NCI-H345 treated with DMSO at 0.1 percent for 48 hours (cell line): ENCODE data around the gene PIK3AP1.
"Not testable (repeated sequence)": the region's sequence is repeated elsewhere in the genome, so short reads cannot be mapped to it uniquely, and the experiment has no call there.

Experiments used
- DNase-seq: peaks from one replicate; lab custom pipeline; 2025; ENCODE audit not compliant: unreplicated experiment; lab: John Stamatoyannopoulos, UW

The PIK3AP1 gene

DNA sequence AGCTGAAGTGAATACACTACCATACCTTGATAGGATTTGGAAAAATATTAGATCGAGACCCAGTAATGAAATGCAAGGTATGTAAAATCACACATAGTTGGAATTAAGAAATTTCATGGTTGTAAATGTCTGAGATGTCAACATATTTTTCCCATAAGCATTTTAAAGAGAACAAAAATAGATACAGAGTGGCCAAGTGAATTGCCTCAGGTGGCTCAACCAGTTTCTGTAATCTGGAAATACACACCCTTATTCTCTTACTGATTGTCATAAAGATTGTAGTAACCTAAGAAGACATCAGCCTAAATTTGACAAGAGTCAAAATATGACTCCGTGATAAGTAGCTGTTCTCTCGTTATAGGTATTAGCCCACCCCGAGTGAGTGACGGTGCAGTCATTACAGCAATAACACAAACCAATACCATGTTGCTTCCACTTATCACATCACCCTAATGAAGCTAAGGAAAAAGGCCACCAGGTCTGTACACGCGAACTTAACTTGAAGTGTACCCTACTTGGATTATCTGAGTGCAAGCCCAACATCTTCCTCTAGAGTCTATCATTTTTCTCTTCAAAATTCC lies 23.4 kb downstream of the PIK3AP1 start:
- no peak for DNase-seq

DNA sequence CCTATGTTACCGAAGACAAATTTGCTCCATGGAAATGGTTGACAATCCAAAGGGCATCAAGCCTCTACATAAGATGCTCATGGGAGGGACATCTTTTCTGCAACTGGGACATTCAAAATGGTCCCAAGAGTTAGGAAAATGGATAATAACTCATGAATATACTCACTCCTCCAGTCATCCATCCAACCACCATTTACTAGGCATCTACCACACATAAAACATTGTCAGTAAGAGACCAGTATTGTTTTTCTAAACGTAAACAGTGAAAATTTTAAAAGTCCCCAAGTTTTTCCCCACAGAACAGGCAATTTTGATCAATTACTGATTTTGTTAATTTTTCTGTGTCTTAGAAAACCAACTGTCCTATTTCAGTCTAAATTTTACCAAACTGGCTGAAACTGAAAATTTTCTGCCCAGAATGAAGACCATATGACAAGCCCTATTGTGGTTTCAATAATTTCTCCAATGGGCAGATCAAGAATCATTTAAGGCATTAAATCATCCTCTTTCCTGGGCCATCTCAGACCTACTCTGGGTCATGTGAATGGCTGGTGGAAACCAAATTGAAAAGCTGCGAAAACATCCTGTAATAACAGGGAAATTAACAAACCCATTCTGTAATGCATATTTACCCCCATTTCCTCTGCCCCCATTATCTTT lies 24.2 kb downstream of the PIK3AP1 start:
- DNase-seq = no peak

GRCh38 chr10:96695366-96695765 lies 24.9 kb downstream of the PIK3AP1 start:
- DNase-seq = no peak

DNA sequence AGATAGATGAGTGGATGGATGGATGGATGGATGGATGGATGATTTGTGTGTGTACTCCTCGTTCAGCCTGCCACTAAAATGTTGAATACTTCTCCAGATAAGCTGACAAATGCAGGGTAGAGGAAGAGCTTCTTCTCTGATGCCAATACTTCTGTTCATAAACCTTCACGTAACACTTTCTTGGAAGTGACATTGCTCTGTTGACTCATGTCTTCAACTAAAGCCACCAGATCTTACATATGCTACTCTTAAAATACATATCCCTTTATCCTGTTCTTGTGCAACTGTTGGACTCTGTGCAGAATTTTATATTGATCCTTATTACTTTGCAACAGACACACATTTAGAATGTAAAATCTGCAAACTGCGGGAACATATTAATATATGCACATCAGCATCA lies 26.9 kb downstream of the PIK3AP1 start:
- DNase-seq = no peak

- DNase-seq = no peak
Observed at GRCh38 chr10:96692427-96692826, 27.9 kb downstream of the PIK3AP1 start.

- no peak for DNase-seq
Observed at GRCh38 chr10:96691761-96692160, 28.6 kb downstream of the PIK3AP1 start.

- DNase-seq = no peak
Observed at GRCh38 chr10:96690755-96691730, 29.3 kb downstream of the PIK3AP1 start.

DNA sequence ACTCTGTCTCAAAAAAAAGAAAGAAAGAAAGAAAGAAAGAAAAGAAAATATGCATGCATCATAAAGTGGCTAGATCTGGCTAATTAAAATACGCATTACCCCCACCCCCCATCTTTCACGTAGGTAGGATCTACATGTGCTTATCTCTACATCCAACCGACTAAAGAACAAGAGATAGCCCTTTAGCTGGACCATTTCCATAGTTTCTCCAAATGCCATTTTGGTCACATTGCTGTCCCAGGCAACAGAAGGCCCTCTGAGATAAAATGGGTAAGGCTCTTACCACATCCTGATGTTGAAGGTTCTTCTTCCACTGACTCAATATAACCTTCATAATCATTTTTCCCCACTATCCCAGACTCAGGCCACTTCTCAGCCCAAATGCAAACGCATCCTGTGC lies 31.5 kb downstream of the PIK3AP1 start:
- DNase-seq = no peak

- no peak for DNase-seq
Observed at GRCh38 chr10:96687317-96688012, 32.8 kb downstream of the PIK3AP1 start.

- no peak for DNase-seq
Observed at GRCh38 chr10:96686514-96686913, 33.8 kb downstream of the PIK3AP1 start.

- no peak for DNase-seq
Observed at GRCh38 chr10:96685306-96685705, 35.0 kb downstream of the PIK3AP1 start.

DNA sequence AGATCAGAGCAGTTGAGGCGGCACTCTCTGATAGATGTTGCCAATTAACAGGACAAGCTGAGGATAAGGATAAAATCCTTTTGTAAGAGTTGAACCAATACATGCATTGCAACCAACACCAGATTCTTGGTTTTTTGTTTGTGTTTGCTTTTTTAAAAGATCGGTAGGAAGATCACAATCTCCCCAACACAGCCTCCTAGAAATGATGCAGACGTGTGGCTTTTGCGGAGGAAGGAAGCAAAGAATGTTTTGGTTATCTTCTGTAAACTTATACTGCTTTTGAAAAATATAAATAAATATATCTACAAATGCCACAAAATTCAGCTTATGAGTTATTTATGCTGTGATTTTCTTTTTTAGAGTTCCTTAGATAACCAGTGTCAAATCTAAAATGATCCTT lies 35.5 kb downstream of the PIK3AP1 start:
- DNase-seq = no peak

- no peak for DNase-seq
Observed at GRCh38 chr10:96683710-96684109, 36.6 kb downstream of the PIK3AP1 start.

GRCh38 chr10:96683065-96683464 lies 37.2 kb downstream of the PIK3AP1 start:
- DNase-seq = no peak

- no peak for DNase-seq
Observed at GRCh38 chr10:96681524-96681923, 38.8 kb downstream of the PIK3AP1 start.

DNA sequence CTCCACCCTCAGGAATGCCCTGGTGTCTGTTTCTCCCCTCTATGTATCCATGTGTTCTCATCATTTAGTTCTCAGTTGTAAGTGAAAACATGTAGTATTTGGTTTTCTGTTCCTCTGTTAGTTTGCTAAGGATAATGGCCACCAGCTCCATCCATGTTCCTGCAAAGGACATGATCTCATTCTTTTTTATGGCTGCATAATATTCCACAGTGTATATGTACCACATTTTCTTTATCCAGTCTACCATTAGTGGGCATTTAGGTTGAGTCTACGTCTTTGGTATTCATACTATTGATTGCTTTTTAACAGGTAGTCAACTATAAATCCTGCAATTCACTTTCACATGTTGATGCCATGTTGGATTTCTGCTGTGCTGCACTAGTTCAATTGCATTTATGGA lies 39.9 kb downstream of the PIK3AP1 start:
- not testable (repeated sequence) for DNase-seq

DNA sequence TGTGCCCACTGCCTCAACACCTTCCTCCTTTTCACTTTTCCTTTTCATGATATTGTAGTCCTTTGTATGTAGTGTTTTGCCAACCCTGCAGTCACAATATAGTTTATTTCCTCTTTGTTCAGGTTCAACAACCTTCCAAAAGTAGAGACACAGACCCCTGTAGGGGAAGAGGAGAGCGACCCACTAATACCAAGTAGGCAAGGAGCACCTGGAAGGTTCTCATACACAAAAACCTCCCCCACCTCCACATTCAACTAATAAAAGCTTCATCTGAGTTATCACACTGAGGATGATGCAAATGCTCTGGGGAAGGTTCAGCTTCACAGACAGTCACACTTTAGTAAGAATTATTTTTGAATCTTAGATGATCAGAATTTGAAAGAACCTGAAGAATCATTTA lies 41.6 kb downstream of the PIK3AP1 start:
- DNase-seq = no peak

- DNase-seq = no peak
Observed at GRCh38 chr10:96676272-96677112, 43.8 kb downstream of the PIK3AP1 start.

- DNase-seq = no peak
Observed at GRCh38 chr10:96675846-96676245, 44.5 kb downstream of the PIK3AP1 start.

DNA sequence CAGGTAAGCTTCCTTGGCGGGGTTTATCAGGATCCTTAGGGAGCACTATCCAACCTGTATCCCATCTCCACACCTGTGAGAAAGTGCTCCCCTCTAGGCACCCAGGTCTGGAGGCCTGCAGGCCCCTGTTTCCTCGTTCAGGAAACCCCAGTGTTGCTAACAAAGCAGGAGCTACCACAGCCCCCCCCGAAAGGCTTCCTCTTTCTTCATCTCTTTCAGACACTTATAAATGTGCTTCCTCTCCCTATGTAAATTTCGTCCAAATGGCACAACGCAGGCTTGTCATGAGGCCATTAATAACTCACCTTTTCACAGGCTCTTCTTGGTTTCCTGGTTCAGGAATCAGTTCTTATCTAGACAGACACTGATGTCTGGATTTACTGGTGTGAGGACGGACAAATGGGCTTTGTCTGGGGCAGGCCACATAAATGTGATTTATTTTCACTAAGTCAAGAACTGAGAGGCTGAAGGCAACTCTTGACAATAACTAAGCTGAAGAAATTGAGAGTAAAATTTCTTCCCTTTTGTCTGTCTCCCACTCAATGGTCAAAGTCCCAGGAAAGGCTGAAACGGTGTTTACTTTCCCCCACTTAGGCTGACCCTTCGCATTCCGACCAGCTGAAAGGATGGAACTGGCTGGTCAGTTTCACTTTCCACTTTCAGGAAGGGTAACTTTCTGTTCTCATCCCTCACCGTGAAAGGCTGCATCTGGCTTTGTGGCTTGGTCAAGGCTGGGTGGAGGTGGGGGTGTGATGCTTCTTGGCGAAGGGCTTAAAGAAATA lies 46.8 kb downstream of the PIK3AP1 start:
- DNase-seq = no peak
